Measurements from ENCODE around the gene MC5R. TPM values are rescaled to one million over a fixed set of nuclear protein-coding genes. Genes with fewer than 3 reads are reported as not detected.

Gene MC5R
- total RNA-seq, 1 donor from 2014 or later = not detected

DNA sequence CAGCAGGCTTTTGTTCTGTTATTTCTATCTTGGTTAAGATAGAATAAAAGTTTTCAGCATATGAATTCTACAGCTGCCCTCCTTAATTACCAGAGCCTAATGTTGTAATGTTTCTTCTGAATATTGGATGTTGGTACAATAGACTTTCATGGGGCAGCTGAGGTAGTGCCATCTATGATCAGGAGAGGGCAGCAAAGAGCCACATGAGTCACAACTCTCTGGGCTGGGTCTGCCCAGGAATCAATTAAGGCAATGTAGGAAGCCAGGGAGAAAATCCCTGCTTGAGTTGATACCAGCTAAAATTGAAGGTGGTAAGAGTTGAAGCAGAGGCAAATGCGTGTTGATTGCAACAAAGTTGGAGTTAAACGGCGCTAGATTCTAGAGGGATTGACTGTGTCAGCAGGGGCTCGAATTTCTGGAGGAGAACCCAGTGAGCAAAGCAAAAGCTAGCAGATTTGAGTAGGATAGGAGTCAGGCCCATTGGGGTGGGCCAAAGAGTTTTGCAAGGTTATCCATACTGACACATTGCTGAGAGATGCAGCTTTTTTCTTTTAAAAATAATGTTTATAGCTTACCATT is 10.6 kb upstream of the MC5R start:
- H3K4me1 Mint-ChIP-seq = peaks cover 3% of the 10 kb centered on the region
- peak; percentile 78 for DNase-seq (ENCODE audit: low spot score)
- no peaks in the 10 kb centered on the region for H3K9me3 Mint-ChIP-seq
- Histone ChIP-seq H3F3A (ENCODE audit: low read depth) (peaks cover 4% of the 10 kb centered on the region), H3K4me3 (no peak overlapping the region), H3K27me3 (no peaks in the 10 kb centered on the region), H3K4me2 (no peak overlapping the region), H4K20me1 (ENCODE audit: low read depth) (no peaks in the 10 kb centered on the region), H3K79me2 (ENCODE audit: low read depth) (no peaks in the 10 kb centered on the region), H3K9me3 (ENCODE audit: low read depth) (no peaks in the 10 kb centered on the region), H3K4me1 (peaks cover 18% of the 10 kb centered on the region), H2AFZ (replicated peaks) (peak overlapping the region; percentile 96), H3K9ac (no peak overlapping the region), H3K36me3 (no peaks in the 10 kb centered on the region), H3K27ac (no peak overlapping the region)
- no peak overlapping the region for H3K4me3 Mint-ChIP-seq
- no peak overlapping the region for H3K27ac Mint-ChIP-seq
- TF ChIP-seq EZH2 (IDR thresholded peaks at IDR 0.05) = no peak
- TF ChIP-seq EZH2phosphoT487 (IDR thresholded peaks at IDR 0.05) = no peak
- TF ChIP-seq, protein P1, sequence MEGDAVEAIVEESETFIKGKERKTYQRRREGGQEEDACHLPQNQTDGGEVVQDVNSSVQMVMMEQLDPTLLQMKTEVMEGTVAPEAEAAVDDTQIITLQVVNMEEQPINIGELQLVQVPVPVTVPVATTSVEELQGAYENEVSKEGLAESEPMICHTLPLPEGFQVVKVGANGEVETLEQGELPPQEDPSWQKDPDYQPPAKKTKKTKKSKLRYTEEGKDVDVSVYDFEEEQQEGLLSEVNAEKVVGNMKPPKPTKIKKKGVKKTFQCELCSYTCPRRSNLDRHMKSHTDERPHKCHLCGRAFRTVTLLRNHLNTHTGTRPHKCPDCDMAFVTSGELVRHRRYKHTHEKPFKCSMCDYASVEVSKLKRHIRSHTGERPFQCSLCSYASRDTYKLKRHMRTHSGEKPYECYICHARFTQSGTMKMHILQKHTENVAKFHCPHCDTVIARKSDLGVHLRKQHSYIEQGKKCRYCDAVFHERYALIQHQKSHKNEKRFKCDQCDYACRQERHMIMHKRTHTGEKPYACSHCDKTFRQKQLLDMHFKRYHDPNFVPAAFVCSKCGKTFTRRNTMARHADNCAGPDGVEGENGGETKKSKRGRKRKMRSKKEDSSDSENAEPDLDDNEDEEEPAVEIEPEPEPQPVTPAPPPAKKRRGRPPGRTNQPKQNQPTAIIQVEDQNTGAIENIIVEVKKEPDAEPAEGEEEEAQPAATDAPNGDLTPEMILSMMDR (IDR thresholded peaks at IDR 0.05) = peak; percentile 94
- H3K36me3 Mint-ChIP-seq = no peaks in the 10 kb centered on the region
- H3K27me3 Mint-ChIP-seq (ENCODE audit: insufficient read depth, low read depth) = peaks cover 3% of the 10 kb centered on the region

DNA sequence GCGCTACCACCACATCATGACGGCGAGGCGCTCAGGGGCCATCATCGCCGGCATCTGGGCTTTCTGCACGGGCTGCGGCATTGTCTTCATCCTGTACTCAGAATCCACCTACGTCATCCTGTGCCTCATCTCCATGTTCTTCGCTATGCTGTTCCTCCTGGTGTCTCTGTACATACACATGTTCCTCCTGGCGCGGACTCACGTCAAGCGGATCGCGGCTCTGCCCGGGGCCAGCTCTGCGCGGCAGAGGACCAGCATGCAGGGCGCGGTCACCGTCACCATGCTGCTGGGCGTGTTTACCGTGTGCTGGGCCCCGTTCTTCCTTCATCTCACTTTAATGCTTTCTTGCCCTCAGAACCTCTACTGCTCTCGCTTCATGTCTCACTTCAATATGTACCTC is 2.3 kb downstream of the MC5R start:
- H3K36me3 Mint-ChIP-seq = no peaks in the 10 kb centered on the region
- no peak overlapping the region for H3K27ac Mint-ChIP-seq
- no peak overlapping the region for H3K27ac ChIP-seq
- H3F3A ChIP-seq (ENCODE audit: low read depth) = no peaks in the 10 kb centered on the region
- DNase-seq (ENCODE audit: low spot score) = no peak
- no peak overlapping the region for H3K4me2 ChIP-seq
- H3K9me3 Mint-ChIP-seq = peaks cover 2% of the 10 kb centered on the region
- peaks cover 14% of the 10 kb centered on the region for H3K27me3 Mint-ChIP-seq (ENCODE audit: insufficient read depth, low read depth)
- H3K4me3 Mint-ChIP-seq = no peak overlapping the region
- no peak overlapping the region for H2AFZ ChIP-seq (replicated peaks)
- no peaks in the 10 kb centered on the region for H3K36me3 ChIP-seq
- no peaks in the 10 kb centered on the region for H3K4me1 Mint-ChIP-seq
- no peak overlapping the region for H3K4me3 ChIP-seq
- no peaks in the 10 kb centered on the region for H3K9me3 ChIP-seq (ENCODE audit: low read depth)
- no peaks in the 10 kb centered on the region for H3K79me2 ChIP-seq (ENCODE audit: low read depth)
- peaks cover 10% of the 10 kb centered on the region for H3K4me1 ChIP-seq
- peaks cover 14% of the 10 kb centered on the region for H3K27me3 ChIP-seq
- TF ChIP-seq, protein P1 (IDR thresholded peaks at IDR 0.05) = no peak
- no peak for TF ChIP-seq EZH2phosphoT487 (IDR thresholded peaks at IDR 0.05)
- no peak for TF ChIP-seq EZH2 (IDR thresholded peaks at IDR 0.05)
- H3K9ac ChIP-seq = no peak overlapping the region
- H4K20me1 ChIP-seq (ENCODE audit: low read depth) = no peaks in the 10 kb centered on the region

DNA sequence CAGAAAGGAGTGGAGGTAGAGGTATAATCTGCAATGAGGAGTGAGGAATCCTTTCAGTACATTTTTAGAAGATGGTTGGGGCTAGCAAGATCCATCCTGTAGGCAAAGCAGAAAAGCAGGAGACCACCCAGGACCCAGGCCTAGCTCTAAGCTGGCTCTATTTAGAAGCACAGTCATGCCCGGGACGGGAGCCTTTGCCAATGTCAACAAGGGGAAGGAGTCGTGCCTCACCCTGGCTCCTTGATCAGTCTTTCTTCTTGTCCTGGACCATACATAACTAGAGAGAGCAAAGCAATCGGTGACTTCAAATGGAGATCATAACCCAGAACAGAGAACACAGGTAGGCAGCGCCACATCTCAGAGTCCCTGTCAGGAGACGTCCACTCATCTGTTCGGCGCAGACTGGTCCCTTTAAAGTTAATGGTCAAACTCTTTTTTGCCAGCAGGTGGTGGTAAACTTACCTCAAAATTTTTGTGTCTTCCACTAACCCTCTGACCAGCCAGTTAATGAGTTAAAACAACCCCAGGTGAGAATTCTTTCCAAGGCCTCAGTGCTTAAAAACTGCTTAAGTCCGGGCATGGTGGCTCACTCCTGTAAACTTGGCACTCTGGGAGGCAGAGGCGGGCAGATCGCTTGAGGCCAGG is 8.0 kb downstream of the MC5R start:
- Mint-ChIP-seq H3K4me3 (no peak overlapping the region), H3K27ac (no peak overlapping the region), H3K9me3 (no peaks in the 10 kb centered on the region), H3K4me1 (no peaks in the 10 kb centered on the region), H3K36me3 (no peaks in the 10 kb centered on the region), H3K27me3 (ENCODE audit: insufficient read depth, low read depth) (no peaks in the 10 kb centered on the region)
- Histone ChIP-seq H3F3A (ENCODE audit: low read depth) (no peaks in the 10 kb centered on the region), H3K36me3 (no peaks in the 10 kb centered on the region), H3K9me3 (ENCODE audit: low read depth) (no peaks in the 10 kb centered on the region), H3K9ac (no peak overlapping the region), H4K20me1 (ENCODE audit: low read depth) (no peaks in the 10 kb centered on the region), H3K79me2 (ENCODE audit: low read depth) (no peaks in the 10 kb centered on the region), H3K4me1 (peaks cover 3% of the 10 kb centered on the region), H3K4me2 (no peak overlapping the region), H3K27me3 (no peaks in the 10 kb centered on the region), H3K4me3 (no peak overlapping the region), H2AFZ (replicated peaks) (no peak overlapping the region), H3K27ac (no peak overlapping the region)
- no peak for TF ChIP-seq EZH2phosphoT487 (IDR thresholded peaks at IDR 0.05)
- TF ChIP-seq, protein P1 (IDR thresholded peaks at IDR 0.05) = peak; percentile 49
- no peak for TF ChIP-seq EZH2 (IDR thresholded peaks at IDR 0.05)
- DNase-seq (ENCODE audit: low spot score) = peak; percentile 35

Measured in neural progenitor cell (in vitro differentiated cells).